H9 (cell line): ENCODE data around the gene RAMP3. TPM values are rescaled to one million over a fixed set of nuclear protein-coding genes. Genes with fewer than 3 reads are reported as not detected.

Experiments
- DNase-seq: peaks from one replicate; pipeline ENCODE4 v3.0.0-alpha.2; 2017
- H2AFZ ChIP-seq: one replicate; pipeline ENCODE4 v1.6.1; 2013; ENCODE audit warnings: mild to moderate bottlenecking, low read length, control low read depth, moderate library complexity
- H2AK5ac ChIP-seq: 2 replicates; pipeline ENCODE4 v1.6.1; 2013; ENCODE audit warnings: low read length, control low read depth, mixed read lengths; ENCODE audit not compliant: insufficient read length
- H2BK120ac ChIP-seq: one replicate; pipeline ENCODE4 v1.6.1; 2013; ENCODE audit warnings: low read depth, mild to moderate bottlenecking, low read length, control low read depth, inconsistent platforms; ENCODE audit not compliant: poor library complexity, severe bottlenecking
- H2BK12ac ChIP-seq: 2 replicates; pipeline ENCODE4 v1.6.1; 2013; ENCODE audit warnings: low read length, control low read depth, mixed read lengths, low read depth; ENCODE audit not compliant: insufficient read length
- H2BK15ac ChIP-seq: 2 replicates; pipeline ENCODE4 v1.6.1; 2013; ENCODE audit warnings: low read depth, low read length, control low read depth
- H2BK20ac ChIP-seq: one replicate; pipeline ENCODE4 v1.6.1; 2013; ENCODE audit warnings: low read depth, mild to moderate bottlenecking, low read length, control low read depth, inconsistent platforms; ENCODE audit not compliant: poor library complexity, severe bottlenecking
- H2BK5ac ChIP-seq: 2 replicates; pipeline ENCODE4 v1.6.1; 2013; ENCODE audit warnings: low read length, control low read depth, mixed read lengths; ENCODE audit not compliant: insufficient read length
- H3K14ac ChIP-seq: 2 replicates; pipeline ENCODE4 v1.6.1; 2013; ENCODE audit warnings: low read length, control low read depth; ENCODE audit not compliant: insufficient read depth
- H3K18ac ChIP-seq: 2 replicates; pipeline ENCODE4 v1.6.1; 2013; ENCODE audit warnings: low read depth, mild to moderate bottlenecking, mixed read lengths, low read length, control low read depth; ENCODE audit not compliant: insufficient read length
- H3K23ac ChIP-seq: 2 replicates; pipeline ENCODE4 v1.6.1; 2013; ENCODE audit warnings: low read length, control low read depth, mixed read lengths, low read depth; ENCODE audit not compliant: insufficient read length
- H3K23me2 ChIP-seq: 2 replicates; pipeline ENCODE4 v1.6.1; 2013; ENCODE audit warnings: low read depth, mild to moderate bottlenecking, mixed read lengths, low read length, control low read depth; ENCODE audit not compliant: insufficient read length, poor library complexity, severe bottlenecking
- H3K27ac ChIP-seq: 2 replicates; pipeline ENCODE4 v1.5.1; 2013; ENCODE audit warnings: low read length, control low read depth, mixed read lengths, low read depth; ENCODE audit not compliant: insufficient read length
- H3K27me3 ChIP-seq: 2 replicates; pipeline ENCODE4 v1.6.1; 2013; ENCODE audit warnings: low read length, control low read depth, inconsistent platforms; ENCODE audit not compliant: insufficient read depth
- H3K4ac ChIP-seq: 2 replicates; pipeline ENCODE4 v1.6.1; 2013; ENCODE audit warnings: low read depth, mild to moderate bottlenecking, control low read depth, inconsistent platforms, low read length, moderate library complexity
- H3K4me1 ChIP-seq: 2 replicates; pipeline ENCODE4 v1.6.1; 2013; ENCODE audit warnings: low read length, control low read depth, inconsistent platforms; ENCODE audit not compliant: insufficient read depth
- H3K4me2 ChIP-seq: 2 replicates; pipeline ENCODE4 v1.6.1; 2013; ENCODE audit warnings: low read length, control low read depth, mixed read lengths; ENCODE audit not compliant: insufficient read length, insufficient read depth
- H3K56ac ChIP-seq: 2 replicates; pipeline ENCODE4 v1.6.1; 2013; ENCODE audit warnings: low read depth, mild to moderate bottlenecking, mixed read lengths, low read length, control low read depth; ENCODE audit not compliant: insufficient read length
- H3K79me1 ChIP-seq: 2 replicates; pipeline ENCODE4 v1.6.1; 2013; ENCODE audit warnings: low read depth, mild to moderate bottlenecking, moderate library complexity, low read length, control low read depth, inconsistent platforms; ENCODE audit not compliant: insufficient read depth, poor library complexity, severe bottlenecking
- H3K79me2 ChIP-seq: 2 replicates; pipeline ENCODE4 v1.6.1; 2013; ENCODE audit warnings: low read length, control low read depth, inconsistent platforms; ENCODE audit not compliant: insufficient read depth
- H3K9ac ChIP-seq: 2 replicates; pipeline ENCODE4 v1.6.1; 2013; ENCODE audit warnings: low read length, control low read depth, mixed read lengths; ENCODE audit not compliant: insufficient read length; ENCODE audit errors: extremely low read depth
- H3K9me3 ChIP-seq: one replicate; pipeline ENCODE4 v1.6.1; 2013; ENCODE audit warnings: low read depth, low read length, inconsistent platforms; ENCODE audit not compliant: control insufficient read depth
- H3T11ph ChIP-seq: one replicate; pipeline ENCODE4 v1.6.1; 2013; ENCODE audit warnings: mild to moderate bottlenecking, low read length, control low read depth, inconsistent platforms
- H4K20me1 ChIP-seq: one replicate; pipeline ENCODE4 v1.6.1; 2013; ENCODE audit not compliant: control insufficient read depth, insufficient read length, insufficient read depth
- H4K5ac ChIP-seq: 2 replicates; pipeline ENCODE4 v1.6.1; 2013; ENCODE audit warnings: low read depth, mild to moderate bottlenecking, mixed read lengths, low read length, control low read depth; ENCODE audit not compliant: insufficient read length
- H4K8ac ChIP-seq: replicated peaks from 2 replicates; pipeline ENCODE4 v1.6.1; 2013; ENCODE audit warnings: low read length, control low read depth, mixed read lengths, low read depth; ENCODE audit not compliant: insufficient read length
- H4K91ac ChIP-seq: 2 replicates; pipeline ENCODE4 v1.6.1; 2013; ENCODE audit warnings: low read depth, mild to moderate bottlenecking, moderate library complexity, mixed read lengths, low read length, control low read depth; ENCODE audit not compliant: insufficient read length
- H3K27ac Mint-ChIP-seq, 3 experiments: 2 replicates in 2 of 3; 3 replicates in 1 of 3; pipeline ENCODE4 v1.8.0; 2020 to 2021; ENCODE audit warnings: mixed read lengths in 3 of 3, mild to moderate bottlenecking in 1 of 3, moderate library complexity in 1 of 3
- H3K27me3 Mint-ChIP-seq: 2 replicates; pipeline ENCODE4 v1.8.0; 2021; ENCODE audit warnings: low read depth, mild to moderate bottlenecking, moderate library complexity, mixed read lengths
- H3K36me3 Mint-ChIP-seq, 3 experiments: 2 replicates in 2 of 3; 3 replicates in 1 of 3; pipeline ENCODE4 v1.8.0; 2020 to 2021; ENCODE audit warnings: low read depth in 3 of 3, mixed read lengths in 3 of 3; ENCODE audit not compliant: insufficient read depth in 1 of 3
- H3K4me1 Mint-ChIP-seq, 2 experiments: 2 replicates each; pipeline ENCODE4 v1.8.0; 2020; ENCODE audit warnings: mixed read lengths in 2 of 2
- H3K4me3 Mint-ChIP-seq, 2 experiments: 2 replicates in 1 of 2; 3 replicates in 1 of 2; pipeline ENCODE4 v1.8.0; 2020 to 2021; ENCODE audit warnings: mild to moderate bottlenecking in 2 of 2, mixed read lengths in 2 of 2, moderate library complexity in 1 of 2
- H3K9me3 Mint-ChIP-seq, 2 experiments: 2 replicates in 1 of 2; 3 replicates in 1 of 2; pipeline ENCODE4 v1.8.0; 2020; ENCODE audit warnings: mild to moderate bottlenecking in 2 of 2, mixed read lengths in 2 of 2, moderate library complexity in 1 of 2
- CTCF ChIP-seq: fragments of 200-600 bp; sonication (generic); conservative IDR thresholded peaks from 3 replicates; pipeline ENCODE4 v1.8.0; 2021; ENCODE audit warnings: antibody characterized with exemption, mild to moderate bottlenecking
- WGBS: extraction: QIAGEN DNeasy Blood & Tissue Kit; methylation state at CpG from one replicate; pipeline ENCODE4 v1.1.7; 2013; ENCODE audit warnings: missing lambda C conversion rate, low lambda C conversion rate, mixed read lengths; ENCODE audit not compliant: insufficient read length; ENCODE audit errors: extremely low coverage; 5-methylcytosine and 5-hydroxymethylcytosine counted together
- total RNA-seq: library from RNA; stranded (reverse); gene quantifications from 2 replicates; pipeline ENCODE4 v1.2.1, GENCODE V29; 2021

Gene RAMP3
- total RNA-seq, 1 experiment from 2014 or later = 0.63 TPM

DNA sequence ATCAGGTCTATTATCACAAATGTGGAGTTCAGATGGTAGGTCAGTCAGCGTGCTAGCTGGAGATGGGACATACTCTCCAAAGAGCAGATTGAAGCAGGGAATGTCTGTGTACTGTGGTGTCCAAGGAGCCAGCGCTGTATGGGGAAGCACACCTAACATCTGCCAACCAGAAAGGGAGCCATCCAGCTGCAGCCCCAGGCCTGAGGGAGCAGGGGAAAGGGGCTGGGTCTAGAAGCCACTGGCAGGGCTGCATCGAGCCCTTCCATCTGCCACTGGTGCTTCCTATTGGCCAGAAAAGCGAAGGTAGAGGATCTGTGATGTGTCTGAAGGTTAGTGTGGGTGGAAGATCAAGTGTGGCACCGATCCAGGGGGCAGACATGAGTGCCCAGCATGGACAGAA, 8.0 kb upstream of the RAMP3 start:
- Histone ChIP-seq H2AK5ac (no peak overlapping the region), H3K79me2 (no peaks in the 10 kb centered on the region), H3K9me3 (no peaks in the 10 kb centered on the region), H4K20me1 (no peaks in the 10 kb centered on the region), H4K91ac (no peak overlapping the region), H3K9ac (no peak overlapping the region), H2BK5ac (no peak overlapping the region), H3K18ac (no peak overlapping the region), H3K79me1 (no peaks in the 10 kb centered on the region), H3K27ac (no peak overlapping the region), H2BK15ac (no peak overlapping the region), H3K56ac (no peak overlapping the region), H4K8ac (no peak overlapping the region), H3T11ph (no peak overlapping the region), H3K4me1 (no peaks in the 10 kb centered on the region), H2BK12ac (no peak overlapping the region), H3K23ac (no peak overlapping the region), H2BK120ac (no peak overlapping the region), H4K5ac (no peak overlapping the region), H2AFZ (no peak overlapping the region), H3K4me2 (no peak overlapping the region), H3K23me2 (no peaks in the 10 kb centered on the region), H2BK20ac (no peak overlapping the region), H3K27me3 (no peaks in the 10 kb centered on the region), H3K4ac (no peak overlapping the region), H3K14ac (no peak overlapping the region)
- TF ChIP-seq CTCF = no peak
- no peaks in the 10 kb centered on the region for H3K36me3 Mint-ChIP-seq
- no peak overlapping the region for H3K4me3 Mint-ChIP-seq
- DNase-seq = no peak
- H3K27me3 Mint-ChIP-seq = peaks cover 12% of the 10 kb centered on the region
- WGBS = no CpG with 5 or more reads among the region's 5 CpGs
- peak overlapping the region in 1 of 3 experiments; percentile 28; a peak in 1 of 7 replicates for H3K27ac Mint-ChIP-seq
- H3K9me3 Mint-ChIP-seq = no peaks in the 10 kb centered on the region
- H3K4me1 Mint-ChIP-seq = no peaks in the 10 kb centered on the region
